HK-2 (cell line): ENCODE results near the gene PNPLA3.

Experiments
- DNase-seq: peaks from one replicate; pipeline ENCODE4 v3.0.0-alpha.2; 2018; ENCODE audit not compliant: unreplicated experiment

PNPLA3 gene

GRCh38 chr22:43922123-43922522, 1.5 kb upstream of the PNPLA3 start:
- DNase-seq = no peak

- DNase-seq = peak; percentile 32
These were observed 414 bp upstream of the PNPLA3 start for GRCh38 chr22:43923191-43923590.

- no peak for DNase-seq
These were observed 1.3 kb downstream of the PNPLA3 start for GRCh38 chr22:43924877-43925276.

- DNase-seq = peak; percentile 37
These were observed 2.1 kb downstream of the PNPLA3 start for GRCh38 chr22:43925433-43926348.

GRCh38 chr22:43926349-43926710, 2.7 kb downstream of the PNPLA3 start:
- DNase-seq = no peak

- no peak for DNase-seq
These were observed 4.9 kb downstream of the PNPLA3 start for GRCh38 chr22:43928468-43928867.

- no peak for DNase-seq
These were observed 5.3 kb downstream of the PNPLA3 start for GRCh38 chr22:43928908-43929307.

- DNase-seq = no peak
These were observed 8.2 kb downstream of the PNPLA3 start for GRCh38 chr22:43931771-43932170.

- DNase-seq = no peak
These were observed 17.8 kb downstream of the PNPLA3 start for GRCh38 chr22:43941449-43941848.

- no peak for DNase-seq
These were observed 21.2 kb downstream of the PNPLA3 start for GRCh38 chr22:43944670-43945430.

- peak; percentile 45 for DNase-seq
These were observed 22.2 kb downstream of the PNPLA3 start for GRCh38 chr22:43945632-43946383.

- no peak for DNase-seq
These were observed 22.7 kb downstream of the PNPLA3 start for GRCh38 chr22:43946384-43946667.

GRCh38 chr22:43948836-43949406, 25.3 kb downstream of the PNPLA3 start:
- no peak for DNase-seq

- DNase-seq = no peak
These were observed 27.8 kb downstream of the PNPLA3 start for GRCh38 chr22:43951391-43951790.

- no peak for DNase-seq
These were observed 28.4 kb downstream of the PNPLA3 start for GRCh38 chr22:43951966-43952365.

- DNase-seq = no peak
These were observed 30.6 kb downstream of the PNPLA3 start for GRCh38 chr22:43953988-43954785.

- DNase-seq = peak; percentile 88
These were observed 31.7 kb downstream of the PNPLA3 start, which contains the start of gene SAMM50 for GRCh38 chr22:43955040-43955882. Gene SAMM50, plus strand, starts transcription at chr22:43955442. Its CDS starts 136 bp downstream, at chr22:43955578.

- DNase-seq = no peak
These were observed 32.5 kb downstream of the PNPLA3 start for GRCh38 chr22:43955883-43956782.

GRCh38 chr22:43956805-43957463, 33.3 kb downstream of the PNPLA3 start:
- no peak for DNase-seq
